Upper lobe of left lung (tissue), 6 donors: ENCODE data around the gene CNTNAP5. TPM values are rescaled to one million over a fixed set of nuclear protein-coding genes. Genes with fewer than 3 reads are reported as not detected.

ENCODE experiments used
- ATAC-seq, 2 donors: fragments of 200-7000 bp; cut with Tn5 transposase; one replicate each; pipeline ENCODE4 v1.9.1; 2022; ENCODE audit warnings: mild to moderate bottlenecking in 2 of 2, moderate library complexity in 2 of 2; ENCODE audit not compliant: low FRiP score in 2 of 2
- DNase-seq, 2 donors: peaks; one replicate each; pipeline ENCODE4 v3.0.0-alpha.2; 2019 to 2020
- H3K27ac ChIP-seq, 4 donors: fragments of 200-600 bp; sonication (generic); one replicate each; pipeline ENCODE4 v1.5.1; 2016 to 2019
- H3K27me3 ChIP-seq, 4 donors: fragments of 200-600 bp; sonication (generic); one replicate each; pipeline ENCODE4 v1.5.1; 2017 to 2019
- H3K36me3 ChIP-seq, 4 donors: fragments of 200-600 bp; sonication (generic); one replicate each; pipeline ENCODE4 v1.5.1; 2016 to 2019
- H3K4me1 ChIP-seq, 4 donors: fragments of 200-600 bp; sonication (generic); one replicate each; pipeline ENCODE4 v1.5.1; 2018 to 2019
- H3K4me3 ChIP-seq, 4 donors: fragments of 200-600 bp; sonication (generic); one replicate each; pipeline ENCODE4 v1.5.1; 2017 to 2019; ENCODE audit warnings: mild to moderate bottlenecking in 2 of 4, moderate library complexity in 1 of 4
- H3K9me3 ChIP-seq, 4 donors: fragments of 200-600 bp; sonication (generic); one replicate each; pipeline ENCODE4 v1.5.1; 2018 to 2019
- CTCF ChIP-seq, 6 experiments: fragments of 450-650 bp in 4 of 6; fragments of 200-600 bp in 2 of 6; sonication (generic) in 2 of 6; IDR thresholded peaks; one replicate each; pipeline ENCODE4 v1.5.1; 2016 to 2019; ENCODE audit warnings: antibody characterized with exemption in 6 of 6
- EP300 ChIP-seq, 4 donors: sonication (generic); formaldehyde crosslinking; IDR thresholded peaks; one replicate each; pipeline ENCODE4 v1.5.1; 2017; ENCODE audit warnings: antibody characterized with exemption in 4 of 4, control low read depth in 2 of 4
- POLR2A ChIP-seq, 4 donors: fragments of 450-650 bp; IDR thresholded peaks; one replicate each; pipeline ENCODE4 v1.5.1; 2016 to 2017; ENCODE audit warnings: antibody characterized with exemption in 4 of 4, mild to moderate bottlenecking in 2 of 4
- POLR2AphosphoS5 ChIP-seq, 2 donors: sonication (generic); formaldehyde crosslinking; IDR thresholded peaks; one replicate each; pipeline ENCODE4 v1.5.1; 2017; ENCODE audit warnings: antibody characterized with exemption in 2 of 2
- WGBS, 2 donors: methylation state at CpG; one replicate each; pipeline ENCODE4 v1.1.5; 2017 to 2018; 5-methylcytosine and 5-hydroxymethylcytosine counted together
- total RNA-seq, 6 donors: library from RNA; depleted of rRNA in 4 of 6; stranded (reverse); fragments of >200 nt in 4 of 6; gene quantifications; one replicate each; pipeline versions ENCODE4 v1.1.0 to v1.2.1, GENCODE V29; 2016 to 2021
- donor health status: DM: no; HTN: no; CAD: no; lungs with moderate emphysema.
- donor health status: DM: no; HTN: yes; CAD: no; lungs with severe emphysema.

CNTNAP5 gene
- total RNA-seq, 6 donors from 2014 or later: not detected

GRCh38 chr2:124048664-124049063, 23.6 kb downstream of the CNTNAP5 start:
- Histone ChIP-seq H3K36me3 (no peaks in the 10 kb centered on the region), H3K27ac (no peak overlapping the region), H3K9me3 (no peaks in the 10 kb centered on the region), H3K4me1 (no peaks in the 10 kb centered on the region), H3K4me3 (no peak overlapping the region), H3K27me3 (no peaks in the 10 kb centered on the region)
- TF ChIP-seq EP300 (IDR thresholded peaks at IDR 0.05): no peak
- no peak for TF ChIP-seq POLR2A (IDR thresholded peaks at IDR 0.05)
- TF ChIP-seq CTCF (IDR thresholded peaks at IDR 0.05): no peak
- no peak for TF ChIP-seq POLR2AphosphoS5 (IDR thresholded peaks at IDR 0.05)
- DNase-seq (no peak), ATAC-seq (no peak)
- WGBS, 2 donors: 65% methylated on average over 2 of the region's 2 CpGs

- no peaks in the 10 kb centered on the region for H3K4me1 ChIP-seq
- TF ChIP-seq EP300 (IDR thresholded peaks at IDR 0.05) (no peak), POLR2A (IDR thresholded peaks at IDR 0.05) (no peak), CTCF (IDR thresholded peaks at IDR 0.05) (no peak), POLR2AphosphoS5 (IDR thresholded peaks at IDR 0.05) (no peak)
- ATAC-seq (no peak), DNase-seq (no peak)
- no peaks in the 10 kb centered on the region for H3K36me3 ChIP-seq
- no peak overlapping the region for H3K27ac ChIP-seq
- no peaks in the 10 kb centered on the region for H3K9me3 ChIP-seq
- H3K27me3 ChIP-seq: no peaks in the 10 kb centered on the region
- 69 to 80% methylated on average over 4 of the region's 4 CpGs for WGBS, 2 donors
- no peak overlapping the region for H3K4me3 ChIP-seq
Observed at GRCh38 chr2:124049136-124049535, 24.0 kb downstream of the CNTNAP5 start.

- H3K4me1 ChIP-seq: no peaks in the 10 kb centered on the region
- H3K27ac ChIP-seq: no peak overlapping the region
- no peak for TF ChIP-seq CTCF (IDR thresholded peaks at IDR 0.05)
- TF ChIP-seq POLR2A (IDR thresholded peaks at IDR 0.05): no peak
- no peak for TF ChIP-seq POLR2AphosphoS5 (IDR thresholded peaks at IDR 0.05)
- no peak for TF ChIP-seq EP300 (IDR thresholded peaks at IDR 0.05)
- WGBS, 2 donors: 70 to 76% methylated on average over 2 of the region's 2 CpGs
- DNase-seq: no peak
- no peak overlapping the region for H3K4me3 ChIP-seq
- no peaks in the 10 kb centered on the region for H3K36me3 ChIP-seq
- H3K9me3 ChIP-seq: no peaks in the 10 kb centered on the region
- no peak for ATAC-seq
- no peaks in the 10 kb centered on the region for H3K27me3 ChIP-seq
Observed at GRCh38 chr2:124050833-124051497, 25.9 kb downstream of the CNTNAP5 start.

- Histone ChIP-seq H3K9me3 (no peaks in the 10 kb centered on the region), H3K27ac (no peak overlapping the region), H3K36me3 (no peaks in the 10 kb centered on the region), H3K27me3 (no peaks in the 10 kb centered on the region), H3K4me1 (no peaks in the 10 kb centered on the region), H3K4me3 (no peak overlapping the region)
- no peak for DNase-seq
- WGBS, 2 donors: 69 to 76% methylated on average over 3 of the region's 3 CpGs
- no peak for ATAC-seq
- no peak for TF ChIP-seq CTCF (IDR thresholded peaks at IDR 0.05)
- no peak for TF ChIP-seq POLR2A (IDR thresholded peaks at IDR 0.05)
- TF ChIP-seq POLR2AphosphoS5 (IDR thresholded peaks at IDR 0.05): no peak
- TF ChIP-seq EP300 (IDR thresholded peaks at IDR 0.05): no peak
Observed at GRCh38 chr2:124053796-124054195, 28.7 kb downstream of the CNTNAP5 start.

- TF ChIP-seq CTCF (IDR thresholded peaks at IDR 0.05): no peak
- TF ChIP-seq POLR2AphosphoS5 (IDR thresholded peaks at IDR 0.05): no peak
- TF ChIP-seq EP300 (IDR thresholded peaks at IDR 0.05): no peak
- no peak for TF ChIP-seq POLR2A (IDR thresholded peaks at IDR 0.05)
- ATAC-seq (no peak), DNase-seq (no peak)
- H3K36me3 ChIP-seq: no peaks in the 10 kb centered on the region
- WGBS, 2 donors: 71 to 90% methylated on average over 2 of the region's 2 CpGs
- no peaks in the 10 kb centered on the region for H3K27me3 ChIP-seq
- no peak overlapping the region for H3K4me3 ChIP-seq
- H3K9me3 ChIP-seq: no peaks in the 10 kb centered on the region
- no peaks in the 10 kb centered on the region for H3K4me1 ChIP-seq
- no peak overlapping the region for H3K27ac ChIP-seq
Observed at GRCh38 chr2:124063596-124063995, 38.5 kb downstream of the CNTNAP5 start.
